ENCODE results near the gene HLA-DMA. TPM values are rescaled to one million over a fixed set of nuclear protein-coding genes. Genes with fewer than 3 reads are reported as not detected.
A peak's percentile ranks its signal among the peaks of the same experiment; 100 is the strongest.

HLA-DMA gene
- total and polyA plus RNA-seq, 9 of the 15 experiments (the other 6 are each of a cell fraction or from before 2014, with no cell fraction given): 0.13 to 0.83 (median 0.51) TPM

DNA sequence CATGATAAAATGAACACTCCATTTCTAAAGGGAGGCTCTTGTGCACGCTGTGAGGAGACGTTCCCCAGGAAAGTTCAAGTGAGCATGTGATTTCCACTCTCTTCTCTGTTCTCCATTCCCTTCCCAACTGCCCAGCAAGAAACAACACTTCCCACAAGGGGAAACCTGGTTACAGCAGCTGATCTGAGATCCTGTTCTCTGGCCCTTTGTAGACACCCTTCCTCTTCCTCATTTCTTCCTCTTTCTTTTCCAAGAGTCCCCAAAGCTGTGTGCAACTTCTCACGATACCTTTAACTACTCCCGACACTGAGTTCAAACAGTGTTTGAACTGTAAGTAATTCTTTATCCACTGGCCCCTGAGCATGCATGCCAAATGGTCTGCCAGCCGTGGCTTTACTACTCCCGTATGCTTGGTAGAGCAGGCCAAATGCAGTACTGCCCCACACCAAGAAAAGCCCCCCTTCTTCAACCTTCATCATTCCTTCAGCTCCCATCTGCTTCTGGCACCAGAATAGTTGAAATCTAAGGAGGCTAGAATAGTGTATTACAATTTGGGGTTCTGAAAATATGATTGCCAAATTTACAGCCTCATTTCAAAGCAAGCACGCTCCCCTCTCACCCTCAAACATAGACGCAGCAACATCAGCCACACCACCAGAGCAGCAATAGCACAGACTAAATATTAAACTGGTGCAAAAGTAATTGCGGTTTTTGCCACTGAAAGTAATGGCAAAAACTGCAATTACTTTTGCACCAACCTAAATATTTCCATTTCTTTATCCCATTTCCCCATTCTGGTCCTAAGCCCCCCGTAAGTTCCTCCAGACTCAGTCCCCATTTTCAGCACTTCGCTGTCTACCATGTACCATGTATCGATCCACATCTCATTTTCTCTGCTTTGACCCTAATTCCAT, 16.4 kb downstream of the HLA-DMA start:
- WGBS (ENCODE audit: insufficient coverage, low coverage, missing lambda C conversion rate): 7% methylated on average over 12 of the region's 12 CpGs
- Histone ChIP-seq H3K79me2 (ENCODE audit: control insufficient read depth, insufficient read depth, low read length) (no peaks in the 10 kb centered on the region), H3K27me3 (ENCODE audit: control insufficient read depth in 2 of 2, insufficient read depth in 2 of 2, low read length in 2 of 2) (peaks cover 25 to 41% of the 10 kb centered on the region in 2 experiments), H3K9ac (ENCODE audit: insufficient read depth in 1 of 2, low read depth in 2 of 2, low read length in 2 of 2) (no peak overlapping the region), H3K4me2 (ENCODE audit: insufficient read depth, low read length) (no peak overlapping the region), H4K20me1 (replicated peaks; ENCODE audit: control insufficient read depth, insufficient read depth, low read length) (no peaks in the 10 kb centered on the region), H3K36me3 (ENCODE audit: control insufficient read depth, insufficient read depth, low read length) (no peaks in the 10 kb centered on the region), H2AFZ (ENCODE audit: low read depth, low read length) (no peak overlapping the region), H3K9me1 (ENCODE audit: control insufficient read depth, insufficient read depth, low read length) (no peaks in the 10 kb centered on the region), H3K4me1 (replicated peaks in 1 of 2; ENCODE audit: control insufficient read depth in 2 of 2, insufficient read depth in 2 of 2, low read length in 2 of 2) (no peaks in the 10 kb centered on the region), H3K4me3 (no peak overlapping the region), H3K27ac (ENCODE audit: extremely low read depth, low read depth, low read length) (no peak overlapping the region), H3K9me3 (replicated peaks; ENCODE audit: control insufficient read depth, insufficient read depth, low read depth, low read length) (no peaks in the 10 kb centered on the region)
- ChIA-PET CTCF (ENCODE audit: low intra/inter-chr PET ratio) (interaction anchor here (0.6 to 2.1 kb wide), 5 partner anchors 46 to 490 kb away, joined by 4 to 11 read pairs (median 4); no protein-coding TSS in a partner anchor), POLR2A (interaction anchor here (1.2 to 2.2 kb wide), 3 partner anchors 31 to 48 kb away, joined by 3 to 14 read pairs (median 11); no protein-coding TSS in a partner anchor)
- ATAC-seq (no peak), DNase-seq (ENCODE audit: extremely low read depth in 1 of 4, low spot score in 3 of 4) (no peak), FAIRE-seq (no peak)
- in situ Hi-C loops (cut with MboI): loop anchor here (5.0 to 10.0 kb wide), 2 partner anchors 48 to 54 kb away; no protein-coding TSS in a partner anchor
- no TSS peak for BruUV-seq (replicated peaks)
- intact Hi-C loops (cut with micrococcal nuclease): no loop called here
- TF ChIP-seq, protein P1, sequence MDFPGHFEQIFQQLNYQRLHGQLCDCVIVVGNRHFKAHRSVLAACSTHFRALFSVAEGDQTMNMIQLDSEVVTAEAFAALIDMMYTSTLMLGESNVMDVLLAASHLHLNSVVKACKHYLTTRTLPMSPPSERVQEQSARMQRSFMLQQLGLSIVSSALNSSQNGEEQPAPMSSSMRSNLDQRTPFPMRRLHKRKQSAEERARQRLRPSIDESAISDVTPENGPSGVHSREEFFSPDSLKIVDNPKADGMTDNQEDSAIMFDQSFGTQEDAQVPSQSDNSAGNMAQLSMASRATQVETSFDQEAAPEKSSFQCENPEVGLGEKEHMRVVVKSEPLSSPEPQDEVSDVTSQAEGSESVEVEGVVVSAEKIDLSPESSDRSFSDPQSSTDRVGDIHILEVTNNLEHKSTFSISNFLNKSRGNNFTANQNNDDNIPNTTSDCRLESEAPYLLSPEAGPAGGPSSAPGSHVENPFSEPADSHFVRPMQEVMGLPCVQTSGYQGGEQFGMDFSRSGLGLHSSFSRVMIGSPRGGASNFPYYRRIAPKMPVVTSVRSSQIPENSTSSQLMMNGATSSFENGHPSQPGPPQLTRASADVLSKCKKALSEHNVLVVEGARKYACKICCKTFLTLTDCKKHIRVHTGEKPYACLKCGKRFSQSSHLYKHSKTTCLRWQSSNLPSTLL (IDR thresholded peaks at IDR 0.05): peak; percentile 45; the same call in 1 of the 2 replicates
- TF ChIP-seq SPI1 (IDR thresholded peaks at IDR 0.05; ENCODE audit: borderline replicate concordance, low read depth, low read length) (peak; percentile 24; the same call in 1 of the 2 replicates), ZMIZ1 (IDR thresholded peaks at IDR 0.05; ENCODE audit: low read depth in 2 of 2, low read length in 2 of 2) (no peak), ZNF12 (CRISPR knock-in tag; IDR thresholded peaks at IDR 0.05) (no peak)

Measured in K562 (cell line).